Type B pancreatic cell (in vitro differentiated cells): ENCODE data around the gene F11R. TPM values are rescaled to one million over a fixed set of nuclear protein-coding genes. Genes with fewer than 3 reads are reported as not detected.

Experiments
- DNase-seq: peaks from one replicate; pipeline ENCODE4 v3.0.0; 2021; ENCODE audit warnings: mixed read lengths; ENCODE audit not compliant: unreplicated experiment; ENCODE audit errors: extremely low spot score
- H3K27ac Mint-ChIP-seq: 2 replicates; pipeline ENCODE4 v1.8.0; 2021; ENCODE audit warnings: mild to moderate bottlenecking, mixed read lengths
- H3K27me3 Mint-ChIP-seq: 2 replicates; pipeline ENCODE4 v1.8.0; 2021; ENCODE audit warnings: mixed read lengths
- H3K36me3 Mint-ChIP-seq: 2 replicates; pipeline ENCODE4 v1.8.0; 2021; ENCODE audit warnings: mixed read lengths
- H3K4me1 Mint-ChIP-seq: one replicate; pipeline ENCODE4 v1.8.0; 2021; ENCODE audit warnings: mixed read lengths; ENCODE audit not compliant: unreplicated experiment
- H3K4me3 Mint-ChIP-seq: 2 replicates; pipeline ENCODE4 v1.8.0; 2021; ENCODE audit warnings: mild to moderate bottlenecking, mixed read lengths
- H3K9me3 Mint-ChIP-seq: 2 replicates; pipeline ENCODE4 v1.8.0; 2021; ENCODE audit warnings: mixed read lengths
- CTCF ChIP-seq: fragments of 200-600 bp; sonication (generic); conservative IDR thresholded peaks from 2 replicates; pipeline ENCODE4 v1.5.0; 2021; ENCODE audit warnings: antibody characterized with exemption, mild to moderate bottlenecking
- total RNA-seq: library from RNA; stranded (reverse); gene quantifications from 2 replicates; pipeline ENCODE4 v1.2.1, GENCODE V29; 2021; ENCODE audit warnings: low replicate concordance

Gene F11R
- total RNA-seq, 1 donor from 2014 or later, result 66.8 TPM

GRCh38 chr1:160956966-160957365, 64.0 kb downstream of the F11R start:
- no peak for TF ChIP-seq CTCF
- no peak for DNase-seq
- no peaks in the 10 kb centered on the region for H3K36me3 Mint-ChIP-seq
- H3K9me3 Mint-ChIP-seq, result no peaks in the 10 kb centered on the region
- H3K27me3 Mint-ChIP-seq, result peaks cover 3% of the 10 kb centered on the region
- H3K4me1 Mint-ChIP-seq, result peaks cover 3% of the 10 kb centered on the region
- H3K4me3 Mint-ChIP-seq, result no peak overlapping the region
- no peak overlapping the region for H3K27ac Mint-ChIP-seq

GRCh38 chr1:160954158-160955104, 66.5 kb downstream of the F11R start, which contains the start of gene ITLN2:
Gene ITLN2, minus strand, starts transcription at chr1:160954809. Its CDS starts 68 bp downstream, at chr1:160954741.
- H3K4me1 Mint-ChIP-seq, result peaks cover 3% of the 10 kb centered on the region
- H3K4me3 Mint-ChIP-seq, result no peak within 1 kb of the TSS
- no peak within 1 kb of the TSS for H3K27ac Mint-ChIP-seq
- H3K27me3 Mint-ChIP-seq, result peaks cover 3% of the 10 kb centered on the region
- H3K36me3 Mint-ChIP-seq, result no peaks in the 10 kb centered on the region
- TF ChIP-seq CTCF, result peak; percentile 73
- no peaks in the 10 kb centered on the region for H3K9me3 Mint-ChIP-seq
- DNase-seq, result no peak

GRCh38 chr1:160953030-160953429, 67.9 kb downstream of the F11R start:
- no peak for TF ChIP-seq CTCF
- Mint-ChIP-seq H3K27me3 (peaks cover 3% of the 10 kb centered on the region), H3K9me3 (no peaks in the 10 kb centered on the region), H3K4me1 (peaks cover 11% of the 10 kb centered on the region), H3K4me3 (no peak overlapping the region), H3K27ac (no peak overlapping the region), H3K36me3 (no peaks in the 10 kb centered on the region)
- no peak for DNase-seq

- Mint-ChIP-seq H3K4me3 (no peak overlapping the region), H3K4me1 (peaks cover 17% of the 10 kb centered on the region), H3K27me3 (peaks cover 3% of the 10 kb centered on the region), H3K9me3 (no peaks in the 10 kb centered on the region), H3K27ac (no peak overlapping the region), H3K36me3 (no peaks in the 10 kb centered on the region)
- DNase-seq, result no peak
- TF ChIP-seq CTCF, result no peak
These were observed 68.8 kb downstream of the F11R start for GRCh38 chr1:160952129-160952510.

- Mint-ChIP-seq H3K9me3 (no peaks in the 10 kb centered on the region), H3K27me3 (peaks cover 3% of the 10 kb centered on the region), H3K4me1 (peaks cover 22% of the 10 kb centered on the region), H3K27ac (no peak overlapping the region), H3K36me3 (no peaks in the 10 kb centered on the region), H3K4me3 (no peak overlapping the region)
- DNase-seq, result no peak
- TF ChIP-seq CTCF, result peak; percentile 80
These were observed 69.4 kb downstream of the F11R start for GRCh38 chr1:160951443-160952128.
